ENCODE results near the gene LONRF2.
A peak's percentile ranks its signal among the peaks of the same experiment; 100 is the strongest.

DNA sequence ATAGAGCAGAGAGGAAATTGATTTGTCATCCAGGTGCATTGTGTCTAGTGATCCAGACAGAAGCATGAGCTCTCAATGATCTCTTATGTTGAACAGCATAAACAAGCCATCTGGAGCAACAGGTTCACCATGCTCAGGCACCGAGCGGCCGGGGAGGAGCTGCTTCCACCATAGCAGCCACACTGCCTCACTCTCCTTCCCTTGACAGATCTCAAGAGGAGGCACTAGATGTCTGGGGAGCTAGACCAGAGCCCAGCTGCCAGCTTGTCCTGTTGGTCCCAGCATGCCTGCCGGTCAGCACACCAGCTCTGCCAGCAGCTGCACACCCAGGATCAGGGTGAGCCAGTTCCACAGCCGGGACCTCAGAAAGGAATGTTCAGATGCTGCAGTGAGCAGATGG, 17.5 kb upstream of the LONRF2 start:
- TF ChIP-seq, protein P1, sequence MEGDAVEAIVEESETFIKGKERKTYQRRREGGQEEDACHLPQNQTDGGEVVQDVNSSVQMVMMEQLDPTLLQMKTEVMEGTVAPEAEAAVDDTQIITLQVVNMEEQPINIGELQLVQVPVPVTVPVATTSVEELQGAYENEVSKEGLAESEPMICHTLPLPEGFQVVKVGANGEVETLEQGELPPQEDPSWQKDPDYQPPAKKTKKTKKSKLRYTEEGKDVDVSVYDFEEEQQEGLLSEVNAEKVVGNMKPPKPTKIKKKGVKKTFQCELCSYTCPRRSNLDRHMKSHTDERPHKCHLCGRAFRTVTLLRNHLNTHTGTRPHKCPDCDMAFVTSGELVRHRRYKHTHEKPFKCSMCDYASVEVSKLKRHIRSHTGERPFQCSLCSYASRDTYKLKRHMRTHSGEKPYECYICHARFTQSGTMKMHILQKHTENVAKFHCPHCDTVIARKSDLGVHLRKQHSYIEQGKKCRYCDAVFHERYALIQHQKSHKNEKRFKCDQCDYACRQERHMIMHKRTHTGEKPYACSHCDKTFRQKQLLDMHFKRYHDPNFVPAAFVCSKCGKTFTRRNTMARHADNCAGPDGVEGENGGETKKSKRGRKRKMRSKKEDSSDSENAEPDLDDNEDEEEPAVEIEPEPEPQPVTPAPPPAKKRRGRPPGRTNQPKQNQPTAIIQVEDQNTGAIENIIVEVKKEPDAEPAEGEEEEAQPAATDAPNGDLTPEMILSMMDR (IDR thresholded peaks at IDR 0.05) = no peak
- peak in 1 of 2 donors; percentile 63 for TF ChIP-seq POLR2A (IDR thresholded peaks at IDR 0.05)

Measured in thyroid gland (tissue), 4 donors.